GM19023 (cell line): ENCODE measurements around the gene WRNIP1.
"Not testable (repeated sequence)": the region's sequence is repeated elsewhere in the genome, so short reads cannot be mapped to it uniquely, and the experiment has no call there.

ENCODE experiments used
- ATAC-seq: cut with Tn5 transposase; IDR thresholded peaks from one replicate; pipeline ENCODE4 v1.9.1; 2021; ENCODE audit warnings: mild to moderate bottlenecking, moderate library complexity; ENCODE audit not compliant: unreplicated experiment

WRNIP1 gene

DNA sequence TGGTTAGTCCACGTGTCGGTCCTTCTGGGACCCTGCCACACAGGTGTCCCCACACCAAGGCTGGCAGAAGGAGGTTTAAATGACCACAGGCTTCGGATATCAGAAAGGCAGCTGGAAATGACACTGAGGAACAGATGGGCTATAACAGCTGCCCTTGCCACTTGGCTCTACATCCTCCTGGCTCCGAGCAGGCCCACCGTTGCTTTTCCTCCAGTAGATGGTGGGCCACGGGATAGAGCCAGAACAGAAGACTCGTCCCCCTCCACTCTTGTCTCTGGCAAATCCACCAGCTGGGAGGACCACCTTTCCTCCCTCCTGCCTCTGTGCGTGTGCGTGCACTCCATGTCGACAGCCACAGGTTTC, 17.6 kb downstream of the WRNIP1 start:
- no peak for ATAC-seq

- ATAC-seq: no peak
These were observed 18.2 kb downstream of the WRNIP1 start for GRCh38 chr6:2783188-2783963.

DNA sequence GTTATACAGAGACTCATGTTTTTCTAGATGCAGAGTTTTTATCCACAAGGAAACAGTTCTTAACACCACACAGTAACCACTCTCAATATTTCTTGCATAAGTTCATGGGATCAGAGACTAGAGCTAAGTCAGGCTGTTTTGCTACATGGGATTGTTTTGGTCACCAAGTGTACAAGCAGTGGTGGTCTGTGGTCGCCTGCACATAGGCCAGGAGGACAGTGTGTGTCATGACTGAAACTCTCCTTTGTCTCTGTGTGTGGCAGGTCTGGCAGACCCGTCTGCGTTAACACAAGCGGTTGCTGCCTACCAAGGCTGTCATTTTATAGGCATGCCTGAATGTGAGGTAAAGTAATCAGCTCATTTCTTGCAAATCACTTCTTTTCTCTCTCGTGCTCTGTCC, 18.9 kb downstream of the WRNIP1 start:
- ATAC-seq: no peak

- no peak for ATAC-seq
These were observed 19.7 kb downstream of the WRNIP1 start for GRCh38 chr6:2784930-2785329.

DNA sequence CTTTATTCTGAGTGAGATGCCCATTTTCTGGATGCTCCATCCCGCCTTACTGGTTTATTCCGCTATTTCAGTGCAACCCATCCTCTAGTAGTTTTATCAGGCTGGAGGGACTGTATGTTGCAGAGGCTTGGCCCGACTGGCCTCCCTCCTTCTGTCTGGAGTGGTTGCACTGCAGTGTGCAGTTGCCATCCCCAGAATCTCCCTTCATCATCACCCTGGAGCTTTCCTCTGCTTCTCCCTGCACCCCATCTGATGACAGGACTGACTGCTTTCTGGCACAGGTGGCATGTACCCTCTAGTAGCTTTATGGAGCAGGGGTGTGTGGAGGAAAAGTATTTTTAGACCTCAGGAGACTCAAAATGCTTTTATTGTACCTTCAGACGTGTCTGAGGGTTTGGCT, 21.1 kb downstream of the WRNIP1 start:
- ATAC-seq: no peak

- ATAC-seq: peak; percentile 62
These were observed 25.6 kb downstream of the WRNIP1 start for GRCh38 chr6:2790588-2791449.

- ATAC-seq: no peak
These were observed 26.3 kb downstream of the WRNIP1 start for GRCh38 chr6:2791450-2791974.

DNA sequence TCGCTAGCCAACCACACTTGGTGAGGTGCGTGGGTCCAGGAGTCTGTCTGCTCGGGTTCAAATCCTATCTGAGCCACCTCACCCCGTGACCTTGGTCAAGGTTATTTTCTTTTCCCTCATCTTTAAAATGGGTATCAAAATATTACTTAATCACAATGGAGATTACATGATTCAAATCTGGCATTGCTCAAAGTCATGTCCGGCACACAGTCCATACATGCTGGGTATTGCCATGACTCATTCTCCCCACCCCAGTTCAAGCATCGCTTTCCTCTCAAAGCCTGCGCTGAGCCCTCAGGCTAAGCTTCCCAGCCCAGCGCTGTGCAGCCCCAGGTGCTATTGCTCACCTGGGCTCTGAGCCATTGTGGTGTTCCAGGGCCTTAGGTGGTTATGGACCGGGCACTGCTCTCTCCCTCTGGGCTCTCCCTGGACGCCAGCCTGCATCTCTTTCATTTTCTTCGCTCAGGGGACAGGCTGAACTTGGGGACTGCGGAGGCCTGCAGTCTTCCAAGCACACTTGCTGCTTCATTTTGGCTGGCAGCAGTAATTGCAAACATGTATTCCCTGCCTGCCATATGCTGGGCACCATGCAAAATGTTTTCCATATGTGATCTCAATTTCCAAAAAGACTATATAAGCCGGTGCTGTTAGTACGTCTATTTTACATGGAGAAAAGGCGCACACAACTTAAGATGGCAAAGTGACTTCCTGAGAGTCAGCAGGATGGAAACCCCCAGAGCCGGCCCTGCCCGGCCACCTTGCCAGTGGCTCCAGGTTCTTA, 27.3 kb downstream of the WRNIP1 start:
- ATAC-seq: no peak

GRCh38 chr6:2793534-2794151, 28.4 kb downstream of the WRNIP1 start:
- no peak for ATAC-seq

DNA sequence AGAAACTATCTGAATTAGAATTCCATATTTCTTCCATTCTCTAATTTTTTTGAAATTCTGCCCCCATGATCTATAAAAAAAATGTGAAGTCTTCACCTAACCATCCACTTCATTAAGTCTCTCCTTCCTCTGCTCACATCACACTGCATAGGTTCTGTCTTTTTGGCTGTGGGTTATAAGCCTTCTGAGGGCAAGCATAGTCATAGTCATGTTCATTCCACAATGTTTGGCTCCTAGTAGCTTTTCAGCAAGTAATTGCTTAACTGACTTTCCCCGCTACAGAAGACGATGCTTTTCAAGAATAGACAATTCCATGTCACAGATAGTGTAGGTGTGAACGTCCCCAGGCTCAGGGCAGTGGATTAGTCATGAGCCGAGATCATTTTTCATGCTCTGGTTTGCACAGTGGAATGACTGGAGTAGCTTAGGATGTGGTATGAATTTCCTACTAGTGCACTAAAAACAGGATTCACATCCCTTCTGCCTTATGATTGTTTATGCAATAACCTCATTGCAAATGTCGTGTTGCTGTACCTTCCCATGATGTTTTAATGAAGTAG, 29.1 kb downstream of the WRNIP1 start:
- ATAC-seq: no peak

- ATAC-seq: no peak
These were observed 30.0 kb downstream of the WRNIP1 start for GRCh38 chr6:2795162-2795561.

GRCh38 chr6:2795956-2796355, 30.8 kb downstream of the WRNIP1 start:
- no peak for ATAC-seq

DNA sequence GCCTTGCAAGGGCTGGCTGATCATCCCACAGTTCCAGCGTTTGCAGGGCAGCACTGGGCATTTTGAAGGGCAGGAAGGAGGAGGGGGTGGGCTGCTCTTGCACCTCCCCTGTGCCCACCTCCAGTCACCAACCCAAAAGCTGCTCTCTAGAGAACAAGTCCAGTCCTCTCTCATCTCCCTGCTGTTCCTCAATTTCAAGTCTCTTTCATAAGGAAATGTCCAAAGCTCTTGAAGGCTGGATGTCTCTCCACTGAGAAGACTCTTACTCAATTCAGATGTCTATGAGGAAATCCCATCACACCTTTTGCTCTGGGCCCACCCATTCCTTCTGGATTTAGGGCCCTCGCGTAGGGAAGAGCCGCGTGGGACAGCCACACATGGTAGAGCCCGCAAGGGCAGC, 31.7 kb downstream of the WRNIP1 start:
- no peak for ATAC-seq

- ATAC-seq: no peak
These were observed 32.4 kb downstream of the WRNIP1 start for GRCh38 chr6:2797564-2798031.

DNA sequence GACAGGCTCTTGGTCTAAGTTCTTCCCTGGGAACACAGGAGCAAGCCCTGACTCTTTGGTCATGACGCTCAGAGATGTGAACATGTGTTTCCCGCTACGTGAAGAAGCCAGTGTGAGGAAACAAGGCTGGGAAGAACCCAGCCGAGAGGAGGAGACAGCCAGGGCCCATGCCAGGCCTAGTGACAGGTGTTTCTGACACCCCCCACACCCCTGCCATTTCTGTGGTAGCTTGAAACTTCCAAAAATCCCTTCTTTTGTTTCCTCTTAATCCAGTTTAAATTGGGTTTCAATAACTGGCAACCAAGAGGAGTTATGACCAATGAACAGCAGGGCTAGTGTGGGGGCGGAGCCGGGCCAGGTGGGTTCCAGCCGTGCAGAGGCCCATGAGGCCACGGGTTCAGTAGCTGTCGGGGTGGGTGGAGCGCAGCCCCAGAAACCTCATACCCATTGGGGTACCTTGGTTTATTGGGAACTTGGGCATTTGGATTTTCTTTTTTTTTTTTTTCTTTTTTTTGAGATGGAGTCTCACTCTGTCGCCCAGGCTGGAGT, 33.5 kb downstream of the WRNIP1 start:
- ATAC-seq: no peak

DNA sequence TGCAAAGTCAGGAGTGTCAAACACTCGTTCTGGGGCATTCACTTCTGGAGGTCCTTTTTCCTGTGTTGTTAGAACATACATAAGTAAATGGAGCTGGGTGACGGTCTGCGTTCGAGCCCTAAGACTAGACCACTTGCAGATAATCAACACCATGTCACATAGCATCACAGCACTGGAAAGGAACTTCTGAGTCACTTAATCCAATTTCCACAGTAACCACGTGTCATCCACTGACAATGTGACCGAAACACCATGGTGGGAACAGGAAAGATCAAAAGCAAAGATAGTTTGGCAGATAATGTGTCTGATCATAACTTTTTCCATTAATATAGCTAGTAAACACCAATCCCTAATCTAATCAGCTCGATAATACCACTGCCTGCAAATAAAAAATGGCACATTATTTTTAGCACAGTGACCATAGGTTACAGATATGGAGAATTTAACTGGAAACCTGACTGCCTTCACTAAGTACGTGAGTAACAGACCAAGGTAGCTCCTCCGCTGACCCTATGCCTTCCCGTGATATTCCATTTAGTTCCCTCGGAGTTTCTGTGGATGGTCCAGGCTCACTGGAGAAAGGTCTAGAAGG, 34.8 kb downstream of the WRNIP1 start:
- ATAC-seq: no peak

DNA sequence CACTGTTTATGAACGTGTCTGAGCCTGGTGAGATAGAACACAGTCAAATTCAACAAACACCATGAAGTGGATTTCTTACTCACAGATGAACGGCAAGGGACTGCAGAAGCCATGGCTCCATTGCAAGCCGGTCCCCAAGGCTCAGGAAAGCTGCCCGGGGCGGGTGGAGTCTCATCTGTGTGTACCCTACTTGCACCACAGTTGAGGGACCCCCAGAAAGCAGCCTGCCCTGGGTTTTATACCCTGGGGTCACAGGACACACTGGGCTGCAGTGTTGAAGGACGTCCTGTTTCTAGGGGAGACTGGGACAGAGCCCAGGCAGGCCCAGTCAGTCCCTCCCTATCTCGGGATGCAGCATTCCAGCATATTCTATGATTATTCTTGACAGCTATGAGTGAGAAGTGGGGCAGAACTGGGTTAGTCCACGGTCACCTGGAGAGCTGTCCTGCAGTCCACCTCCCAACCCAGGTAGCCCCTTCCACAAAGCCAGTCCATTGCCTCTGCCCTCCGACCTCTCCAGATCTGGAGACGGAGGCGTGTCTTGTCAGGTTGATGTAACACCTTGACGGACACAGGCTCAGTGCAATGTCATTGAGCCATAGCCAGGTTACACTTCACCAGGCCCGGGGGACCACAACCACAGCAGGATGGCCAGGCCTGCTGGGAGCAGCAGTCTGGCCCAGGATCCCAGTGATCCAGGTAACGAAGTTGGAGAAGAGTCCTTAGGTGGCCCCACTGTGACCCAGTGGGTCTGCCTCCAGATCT, 35.5 kb downstream of the WRNIP1 start:
- no peak for ATAC-seq

DNA sequence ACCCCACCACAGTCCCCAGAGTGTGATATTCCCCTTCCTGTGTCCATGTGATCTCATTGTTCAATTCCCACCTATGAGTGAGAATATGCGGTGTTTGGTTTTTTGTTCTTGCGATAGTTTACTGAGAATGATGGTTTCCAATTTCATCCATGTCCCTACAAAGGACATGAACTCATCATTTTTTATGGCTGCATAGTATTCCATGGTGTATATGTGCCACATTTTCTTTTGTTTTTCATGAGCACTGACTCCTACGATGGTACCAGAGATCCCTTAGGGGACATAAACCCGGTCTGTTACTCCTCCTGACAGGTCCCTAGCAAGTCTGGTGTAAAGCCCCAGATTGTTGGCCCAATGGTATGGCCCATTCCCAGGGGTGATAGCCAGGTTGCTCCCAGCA, 36.5 kb downstream of the WRNIP1 start:
- not testable (repeated sequence) for ATAC-seq

DNA sequence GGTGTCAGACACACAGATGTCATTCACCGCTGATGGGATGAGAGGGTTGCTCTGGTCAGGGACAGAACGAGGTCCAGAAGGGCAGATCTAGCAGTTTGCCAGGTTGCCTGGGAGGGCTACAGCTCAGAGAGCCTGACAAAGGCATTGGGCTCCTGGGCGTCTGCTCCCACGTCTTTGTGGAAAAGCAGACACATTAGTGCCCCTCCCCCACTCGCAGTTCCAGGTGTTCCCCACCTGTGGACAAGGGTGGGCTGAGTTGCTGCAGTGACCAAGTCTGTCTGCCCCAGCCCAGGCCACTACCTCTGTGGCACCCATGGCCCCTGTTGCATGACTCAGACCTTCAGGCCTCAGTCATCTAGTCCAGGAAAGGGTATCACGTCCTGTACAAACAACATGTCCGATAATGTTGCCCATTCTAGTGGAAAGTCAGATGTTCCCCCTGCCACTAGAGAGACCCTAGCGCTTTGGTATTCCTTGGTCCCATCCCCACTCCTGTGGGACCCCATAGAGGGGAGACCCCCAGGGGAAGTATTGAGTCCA, 37.4 kb downstream of the WRNIP1 start:
- no peak for ATAC-seq
